NCI-H1417 (cell line): ENCODE measurements around the gene ITPRIP.
A peak's percentile ranks its signal among the peaks of the same experiment; 100 is the strongest.

Experiments
- DNase-seq, 3 experiments: peaks; one replicate each; lab custom pipeline; 2025; lab: John Stamatoyannopoulos, UW

ITPRIP gene

DNA sequence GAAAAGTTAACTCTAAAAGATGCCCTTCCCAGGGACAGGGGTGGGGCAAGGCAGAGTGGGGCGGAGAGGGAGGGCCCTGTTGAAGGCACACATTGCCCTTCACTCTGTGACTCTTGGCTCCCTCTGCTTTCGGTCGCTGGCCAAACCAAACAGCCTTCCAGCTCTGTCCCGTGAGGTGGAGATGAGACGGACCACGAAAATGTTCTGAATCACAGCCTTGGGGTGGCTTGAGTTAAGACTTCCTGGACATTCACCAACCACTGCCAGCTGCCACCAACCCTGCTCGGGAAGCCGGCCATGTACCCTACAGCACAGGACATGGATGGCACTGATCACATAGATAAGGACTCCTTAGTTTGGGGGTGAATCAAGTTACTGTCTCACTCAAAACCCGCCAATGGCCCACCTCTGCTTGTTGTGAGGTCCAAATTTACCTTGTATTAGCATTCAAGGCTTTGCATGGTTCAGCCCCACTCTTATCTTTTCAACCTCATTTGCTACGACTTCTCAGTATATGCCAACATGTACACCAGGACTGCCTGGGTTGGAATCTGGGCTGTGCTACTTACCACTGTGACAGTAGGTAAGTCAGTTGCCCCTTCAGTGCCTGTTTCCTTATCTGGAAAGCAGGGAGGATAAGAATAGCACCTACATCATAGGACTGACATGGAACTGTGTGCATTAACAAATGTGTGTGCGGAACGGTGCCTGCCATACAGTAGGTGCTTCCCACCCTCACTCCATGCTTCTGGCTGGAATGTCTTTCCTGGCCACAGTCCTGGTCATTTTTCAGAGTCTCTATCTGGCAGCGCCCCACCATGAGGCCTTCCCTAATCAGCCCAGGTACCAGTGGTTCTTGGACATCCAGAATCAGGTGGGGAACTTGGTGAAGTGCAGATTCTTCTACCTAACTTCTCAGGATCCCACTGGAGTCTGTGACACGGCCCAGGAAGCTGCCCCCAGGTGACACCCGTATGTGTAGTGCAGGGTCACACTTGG, 28.0 kb downstream of the ITPRIP start:
- DNase-seq = no peak

DNA sequence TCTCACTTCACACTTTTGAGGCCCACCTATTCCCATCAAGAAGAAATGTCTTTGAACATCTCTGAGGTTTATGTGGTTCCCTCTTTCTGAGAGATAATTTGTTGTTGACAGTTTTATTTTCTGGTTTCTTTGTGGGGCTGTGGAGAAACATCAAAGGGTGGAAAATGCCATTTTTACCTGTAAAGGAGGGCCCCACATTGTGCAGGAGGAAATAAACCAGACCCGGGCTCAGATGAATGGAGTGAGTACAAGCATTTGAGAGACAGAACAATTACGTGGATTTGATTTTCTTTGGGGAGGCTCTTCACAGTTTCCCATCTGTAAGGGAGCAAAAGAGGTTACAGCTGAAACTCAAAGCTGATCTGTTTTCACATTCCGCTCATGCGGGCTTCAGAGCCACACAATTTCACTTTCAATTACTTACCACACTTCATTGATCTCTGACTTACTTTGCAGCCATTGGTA, 29.8 kb downstream of the ITPRIP start:
- DNase-seq = no peak

DNA sequence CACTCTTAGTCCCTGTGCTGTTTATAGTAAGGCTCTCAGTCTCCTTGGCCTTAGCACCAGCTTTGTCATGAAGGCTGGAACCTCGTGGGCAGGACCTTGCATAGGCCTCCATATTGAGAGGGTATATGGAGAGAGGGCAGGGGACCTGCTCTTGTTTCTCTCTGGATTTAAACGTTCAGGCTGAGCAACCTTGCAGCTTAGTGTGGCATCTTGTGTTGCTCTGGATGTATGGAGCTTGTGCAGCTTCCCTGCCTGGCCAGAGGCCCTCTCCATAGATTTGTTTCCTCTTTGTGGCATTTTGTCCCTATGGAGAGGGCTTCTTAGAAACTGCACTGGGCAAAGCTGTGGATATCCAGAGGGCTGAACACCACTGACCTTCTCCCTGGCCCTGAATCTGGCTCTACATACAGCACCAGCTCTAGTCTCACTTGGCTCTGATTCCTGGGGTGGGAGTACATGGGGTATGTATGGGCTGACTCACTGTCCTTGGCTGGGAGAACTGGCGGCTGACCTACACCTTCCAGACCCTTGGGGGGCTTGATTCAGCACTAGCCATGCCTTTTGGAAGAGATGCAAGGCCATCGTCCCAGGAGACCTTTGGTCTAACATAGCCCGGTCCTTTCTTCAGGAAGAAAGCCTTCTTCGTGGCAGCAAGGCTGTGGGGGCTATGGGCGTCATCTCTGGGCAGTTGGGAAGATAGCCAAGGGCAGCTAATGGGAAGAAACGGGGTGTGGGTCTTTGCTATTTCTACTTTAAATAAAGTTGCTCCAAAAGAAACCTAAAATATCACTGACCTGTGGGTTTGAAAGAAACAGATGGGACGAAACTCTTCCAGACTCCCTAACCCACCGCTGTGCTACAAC, 30.5 kb downstream of the ITPRIP start:
- no peak for DNase-seq

GRCh38 chr10:104306897-104307296, 31.4 kb downstream of the ITPRIP start:
- DNase-seq = peak in 1 of 3 experiments; percentile 25

GRCh38 chr10:104304927-104305326, 33.3 kb downstream of the ITPRIP start:
- DNase-seq = no peak

DNA sequence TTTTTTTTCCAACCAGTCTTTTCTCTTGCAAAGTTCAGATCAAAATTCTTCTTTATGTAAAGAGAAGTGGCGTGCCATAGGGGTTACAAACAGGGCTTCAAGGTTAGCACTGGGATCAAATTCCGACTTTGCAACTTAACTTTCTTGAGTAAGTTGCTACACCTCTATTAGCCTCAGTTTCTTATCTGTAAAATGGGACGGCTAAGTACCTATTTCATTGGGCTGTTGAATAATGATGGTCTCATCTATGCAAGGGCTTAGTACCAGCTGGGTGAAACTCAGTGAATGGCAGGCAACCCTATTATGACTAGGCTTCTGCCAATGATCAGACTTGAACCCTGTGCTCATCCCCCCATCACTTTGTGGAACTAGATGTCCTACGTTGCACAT, 33.9 kb downstream of the ITPRIP start:
- DNase-seq = no peak

GRCh38 chr10:104303594-104304355, 34.5 kb downstream of the ITPRIP start:
- DNase-seq = no peak

DNA sequence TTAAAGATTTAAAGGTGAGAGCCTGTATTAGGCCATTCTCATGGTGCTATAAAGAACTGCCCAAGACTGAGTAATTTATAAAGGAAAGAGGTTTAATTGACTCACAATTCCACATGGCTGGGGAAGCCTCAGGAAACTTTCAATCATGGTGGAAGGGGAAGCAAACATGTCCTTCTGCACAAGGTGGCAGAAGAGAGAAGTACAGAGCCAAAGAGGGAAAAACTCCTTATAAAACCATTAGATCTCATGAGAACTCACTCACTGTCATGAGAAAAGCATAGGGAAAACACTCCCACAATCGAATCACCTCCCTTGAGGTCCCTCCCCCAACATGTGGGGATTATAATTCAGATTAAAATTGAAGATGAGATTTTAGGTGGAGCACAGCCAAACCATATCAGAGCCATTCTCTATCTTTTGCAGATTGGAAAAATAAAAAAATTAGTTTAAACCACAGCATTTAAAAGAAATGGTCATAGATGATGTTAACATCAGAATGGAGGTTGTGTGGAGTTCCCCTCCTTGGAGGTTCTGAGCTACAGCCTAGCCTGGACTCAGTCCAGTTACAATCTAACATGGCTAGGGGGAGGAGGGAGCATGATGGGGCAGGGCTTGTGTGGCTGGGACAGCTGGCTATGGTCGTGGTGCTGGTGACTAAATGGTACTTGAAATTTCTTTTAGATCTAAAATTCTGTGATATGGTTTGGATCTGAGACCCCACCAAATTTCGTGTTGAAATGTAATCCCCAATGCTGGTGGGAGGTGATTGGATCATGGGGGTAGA, 36.2 kb downstream of the ITPRIP start:
- DNase-seq = no peak

DNA sequence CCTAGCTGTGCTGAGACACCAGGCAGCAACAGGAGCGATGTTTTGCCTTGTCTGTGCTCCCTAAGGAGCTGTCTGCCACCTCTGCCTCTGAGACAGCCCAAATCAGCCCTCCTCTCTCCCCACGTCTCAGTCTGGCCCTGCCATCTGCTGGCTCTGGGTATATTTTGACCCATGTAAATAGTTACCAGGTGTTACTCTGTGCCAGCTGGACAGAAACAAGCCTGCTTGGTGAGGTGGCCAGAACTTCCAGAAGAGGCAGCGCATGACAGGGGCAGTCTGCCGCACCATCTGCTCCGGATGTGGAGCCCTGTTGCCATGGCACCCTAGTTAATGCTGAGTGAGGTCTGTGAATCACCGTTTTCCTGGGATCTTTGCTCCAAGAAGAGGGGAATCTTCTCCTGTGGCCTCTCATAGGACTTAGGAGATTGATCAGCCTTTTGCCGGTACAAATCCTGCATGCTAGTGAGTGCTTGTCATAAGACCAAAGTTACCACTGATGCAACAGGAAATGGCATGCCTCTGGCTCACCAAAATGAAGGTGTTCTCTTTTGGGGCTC, 37.5 kb downstream of the ITPRIP start:
- DNase-seq = peak in 2 of 3 experiments; percentile 77 to 92

GRCh38 chr10:104300002-104300735, 38.1 kb downstream of the ITPRIP start:
- no peak for DNase-seq

DNA sequence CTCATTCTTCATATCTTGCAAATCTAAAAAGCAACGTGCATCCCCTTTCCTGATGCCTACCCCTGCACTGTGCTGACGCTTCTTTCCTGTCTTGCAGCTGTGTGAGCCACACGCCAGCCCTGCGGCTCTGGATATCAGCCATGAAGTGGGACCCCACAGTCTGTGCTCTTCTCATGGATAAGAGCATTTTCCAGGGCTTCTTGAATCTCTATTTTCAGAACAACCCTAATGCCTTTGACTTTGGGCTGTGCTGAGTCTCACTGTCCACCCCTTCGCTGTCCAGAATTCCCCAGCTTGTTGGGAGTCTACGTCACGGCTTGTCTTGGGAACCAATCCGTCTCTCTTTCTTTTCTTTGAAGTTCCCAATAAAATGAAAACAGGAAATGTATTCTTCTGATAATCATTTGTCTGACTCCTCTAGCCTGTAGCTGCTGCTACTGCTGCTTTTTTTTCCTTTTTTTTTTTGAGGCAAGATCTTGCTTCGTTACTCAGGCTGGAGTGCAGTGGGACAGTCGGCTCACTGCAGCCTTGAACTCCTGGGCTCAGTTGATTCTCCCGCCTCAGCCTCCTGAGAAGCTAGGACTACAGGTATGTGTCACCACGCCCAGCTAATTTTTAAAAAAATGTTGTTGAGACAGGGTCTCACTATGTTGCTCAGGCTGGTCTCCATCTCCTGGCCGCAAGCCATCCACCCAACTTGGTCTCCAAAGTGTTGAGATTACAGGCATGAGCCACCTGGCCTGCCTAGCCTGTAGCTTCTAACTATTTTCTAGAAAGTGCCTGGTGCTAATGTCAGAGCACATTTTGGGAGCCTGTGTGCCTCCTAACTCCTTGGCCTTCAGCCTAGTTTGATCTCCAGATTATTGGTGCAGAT, 39.0 kb downstream of the ITPRIP start:
- DNase-seq = no peak

DNA sequence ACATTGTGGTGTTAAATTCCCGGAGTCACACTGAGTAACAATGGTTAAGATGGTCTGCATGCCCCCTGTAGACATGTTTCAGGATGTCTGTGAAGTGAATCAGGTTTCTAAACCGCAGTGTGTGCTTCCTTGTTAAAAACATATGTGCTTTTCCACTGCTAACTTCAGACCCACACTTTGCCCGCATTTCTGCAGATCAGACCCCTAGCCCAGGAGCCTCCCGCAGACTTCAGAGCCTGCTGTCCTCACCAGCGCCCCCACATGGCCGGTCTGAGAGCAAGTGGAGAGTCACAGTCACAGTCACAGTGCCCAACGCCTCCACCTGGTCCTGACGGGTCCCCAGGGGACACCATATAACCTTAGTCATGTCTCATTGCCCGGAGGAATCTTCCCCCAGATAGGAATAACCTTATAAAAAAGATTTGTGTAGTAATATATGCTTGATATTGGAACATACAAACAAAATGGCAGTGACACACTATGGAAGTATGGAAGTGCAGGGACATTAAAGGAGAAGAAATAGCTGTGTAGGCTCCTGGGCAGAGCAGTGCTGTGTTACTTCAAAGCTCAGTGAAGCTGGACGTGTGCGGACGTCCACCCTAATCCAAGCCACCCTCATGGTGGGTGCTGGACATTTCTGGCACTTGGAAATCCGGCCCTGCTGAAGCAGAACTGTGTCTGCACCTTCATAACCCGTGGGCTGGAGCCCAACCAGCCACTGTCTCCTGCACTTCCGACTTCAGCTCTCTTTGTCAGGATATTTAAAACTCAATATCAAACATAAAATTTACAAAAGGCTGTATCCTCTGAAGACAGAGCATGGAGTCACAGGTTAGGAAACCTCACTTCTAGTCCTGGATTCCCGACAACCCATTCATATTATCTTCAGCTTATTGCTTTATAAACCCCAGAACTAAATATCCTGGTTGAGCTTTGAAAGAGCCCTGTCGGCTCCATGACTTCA, 40.3 kb downstream of the ITPRIP start:
- DNase-seq = no peak

DNA sequence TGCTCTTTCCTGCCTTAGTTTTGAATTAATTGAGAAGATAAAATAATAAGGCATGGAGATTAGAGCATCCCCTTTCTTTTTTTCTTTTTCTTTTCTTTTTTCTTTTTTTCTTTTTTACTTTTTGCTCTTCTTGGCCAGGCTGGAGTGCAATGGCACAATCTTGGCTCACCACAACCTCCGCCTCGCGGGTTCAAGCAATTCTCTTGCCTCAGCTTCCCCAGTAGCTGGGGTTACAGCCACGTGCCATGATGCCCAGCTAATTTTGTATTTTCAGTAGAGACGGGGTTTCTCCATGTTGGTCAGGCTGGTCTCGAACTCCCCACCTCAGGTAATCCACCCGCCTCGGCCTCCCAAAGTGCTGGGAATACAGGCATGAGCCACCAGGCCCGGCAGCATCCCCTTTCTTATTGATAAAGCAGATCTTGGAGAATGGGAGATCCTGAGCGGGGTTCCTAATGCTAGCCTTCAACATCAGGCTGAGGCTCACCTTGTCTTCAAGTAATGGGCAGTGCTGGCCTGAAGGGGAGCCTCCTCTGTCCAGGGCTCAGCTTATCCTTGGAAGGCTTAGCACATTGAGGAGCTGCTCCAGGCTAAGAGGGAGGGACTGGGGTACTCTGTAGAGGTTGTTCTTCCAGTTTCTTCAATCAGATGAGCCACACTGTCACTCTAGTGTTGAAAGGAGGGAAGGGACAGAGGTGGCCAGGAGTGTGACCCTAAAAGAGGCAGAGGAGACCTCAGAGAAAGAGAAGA, 41.4 kb downstream of the ITPRIP start:
- no peak for DNase-seq

DNA sequence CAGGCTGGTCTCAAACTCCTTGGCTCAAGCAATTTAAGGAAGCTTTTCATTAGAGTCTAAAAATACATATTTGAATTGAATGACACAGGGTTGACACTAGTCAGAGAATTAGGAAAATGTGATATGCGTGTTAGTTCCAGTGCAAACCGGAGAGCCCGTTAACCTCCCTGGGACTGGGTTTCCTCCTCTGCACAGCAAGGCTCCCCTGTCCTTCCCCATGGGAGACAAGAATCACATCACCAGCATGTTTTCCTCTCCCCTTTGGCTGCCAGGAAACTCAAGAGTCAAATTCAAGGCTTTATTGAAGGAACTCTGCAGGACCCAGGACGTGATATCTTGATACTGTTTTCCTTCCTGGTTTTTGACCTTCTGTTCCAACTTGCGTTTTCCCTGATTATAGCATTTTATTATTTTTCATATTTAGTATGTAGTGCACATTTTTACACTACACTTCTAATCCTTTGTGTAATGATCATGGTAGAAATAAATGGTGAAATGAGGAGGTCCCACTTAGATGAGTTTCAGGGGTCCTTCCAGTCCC, 44.4 kb downstream of the ITPRIP start:
- DNase-seq = no peak

GRCh38 chr10:104293011-104293410, 45.3 kb downstream of the ITPRIP start:
- no peak for DNase-seq

DNA sequence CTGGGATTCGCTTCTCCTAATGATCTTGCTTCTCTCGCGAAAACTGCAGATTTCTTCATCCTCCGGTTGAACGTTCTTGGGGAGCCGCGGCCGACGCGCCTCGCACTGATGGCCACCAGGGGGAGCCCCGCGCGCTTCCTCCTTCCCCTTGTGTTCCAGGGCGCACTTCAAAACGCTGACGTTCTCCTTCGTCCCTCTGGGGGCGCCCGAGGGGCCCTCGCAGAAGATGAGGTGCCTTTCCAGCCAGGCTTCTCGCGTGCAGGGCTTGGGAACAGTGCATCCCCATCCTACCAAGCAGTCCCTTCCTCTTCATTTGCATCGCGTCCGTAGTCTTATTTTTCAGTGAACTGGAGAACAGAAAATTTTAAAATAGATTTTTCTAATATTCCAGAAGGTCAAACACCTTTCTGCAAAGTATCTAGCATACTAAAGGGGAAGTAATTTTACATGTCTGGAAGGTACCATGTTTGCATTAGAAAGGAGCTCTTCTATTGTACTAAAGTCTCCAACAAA, 46.8 kb downstream of the ITPRIP start:
- DNase-seq = peak; percentile 67 to 85 (median 69)

- peak in 1 of 3 experiments; percentile 6 for DNase-seq
These were observed 49.9 kb downstream of the ITPRIP start for GRCh38 chr10:104288355-104288754.
